K562 (cell line): ENCODE data around the gene RXRB. TPM values are rescaled to one million over a fixed set of nuclear protein-coding genes. Genes with fewer than 3 reads are reported as not detected.

Experiments
- CBX8 ChIP-seq: fragments of 200-600 bp; sonication (generic); IDR thresholded peaks from 2 replicates; pipeline ENCODE4 v1.6.1; 2012; ENCODE audit warnings: borderline replicate concordance, mixed run types, low read depth, mild to moderate bottlenecking, moderate library complexity, mixed read lengths, low read length, control low read depth, inconsistent platforms; ENCODE audit not compliant: poor library complexity, severe bottlenecking; ENCODE audit errors: extremely low read depth
- CHD1 ChIP-seq: fragments of 200-600 bp; sonication (generic); IDR thresholded peaks from one replicate; pipeline ENCODE4 v1.6.1; 2012; ENCODE audit warnings: mild to moderate bottlenecking, moderate library complexity, low read length, inconsistent platforms
- CHD4 ChIP-seq: fragments of 200-600 bp; sonication (generic); IDR thresholded peaks from 3 replicates; pipeline ENCODE4 v1.6.1; 2012; ENCODE audit warnings: low read depth, mild to moderate bottlenecking, mixed read lengths, low read length, inconsistent platforms; ENCODE audit not compliant: insufficient read depth, insufficient replicate concordance, poor library complexity, severe bottlenecking
- CSDE1 ChIP-seq, 2 experiments: fragments of 450-650 bp; IDR thresholded peaks; 2 replicates each; pipeline ENCODE4 v1.6.1; 2016; ENCODE audit warnings: mild to moderate bottlenecking in 1 of 2
- GTF2F1 ChIP-seq: IDR thresholded peaks from 2 replicates; pipeline ENCODE4 v1.6.1; 2011; ENCODE audit warnings: low read depth, low read length, improper control_type of control experiment
- JUN ChIP-seq, 2 experiments: sonication (generic) in 1 of 2; formaldehyde crosslinking in 1 of 2; IDR thresholded peaks; 2 replicates each; pipeline versions ENCODE4 v1.6.1 to v1.8.0; 2012 to 2022; ENCODE audit warnings: borderline replicate concordance in 2 of 2, mild to moderate bottlenecking in 2 of 2, improper control_type of control experiment in 1 of 2, low read depth in 1 of 2, low read length in 1 of 2, missing genetic modification reagents in 1 of 2
- MIER1 ChIP-seq: fragments of 450-650 bp; IDR thresholded peaks from 2 replicates; pipeline ENCODE4 v1.6.1; 2016; ENCODE audit warnings: antibody characterized with exemption, mild to moderate bottlenecking, low read depth
- NFRKB ChIP-seq: fragments of 450-650 bp; IDR thresholded peaks from 2 replicates; pipeline ENCODE4 v1.6.1; 2016; ENCODE audit warnings: low read depth
- NFXL1 ChIP-seq: fragments of 450-650 bp; formaldehyde crosslinking; IDR thresholded peaks from 2 replicates; pipeline ENCODE4 v1.4.0; 2021; ENCODE audit warnings: mild to moderate bottlenecking
- RBBP5 ChIP-seq: fragments of 200-600 bp; sonication (generic); IDR thresholded peaks from 2 replicates; pipeline ENCODE4 v1.6.1; 2012; ENCODE audit warnings: borderline replicate concordance, mild to moderate bottlenecking, low read length, control low read depth, inconsistent platforms; ENCODE audit not compliant: insufficient read depth, poor library complexity, severe bottlenecking
- TOE1 ChIP-seq, 2 experiments: fragments of 450-650 bp in 1 of 2; sonication (generic) in 1 of 2; formaldehyde crosslinking in 1 of 2; IDR thresholded peaks; 2 replicates each; pipeline versions ENCODE4 v1.7.1 to v1.8.0; 2016 to 2022; ENCODE audit warnings: borderline replicate concordance in 2 of 2, mild to moderate bottlenecking in 2 of 2, antibody characterized with exemption in 1 of 2, inconsistent platforms in 1 of 2, low read depth in 1 of 2, missing genetic modification reagents in 1 of 2, moderate library complexity in 1 of 2
- XRCC3 ChIP-seq: fragments of 450-650 bp; IDR thresholded peaks from 2 replicates; pipeline ENCODE4 v1.6.1; 2017; ENCODE audit warnings: mild to moderate bottlenecking, moderate library complexity
- ZNF197 ChIP-seq: fragments of 200-800 bp; sonication (Bioruptor generic); IDR thresholded peaks from 2 replicates; pipeline ENCODE4 v1.6.1; 2016; ENCODE audit warnings: low read depth, missing genetic modification characterization, missing compliant biosample characterization
- ZNF253 ChIP-seq: fragments of 250-450 bp; sonication (Bioruptor Pico); conservative IDR thresholded peaks from 2 replicates; pipeline ENCODE4 v1.6.1; 2021; ENCODE audit warnings: mild to moderate bottlenecking
- ZNF311 ChIP-seq: fragments of 250-450 bp; sonication (Bioruptor Pico); IDR thresholded peaks from 2 replicates; pipeline ENCODE4 v1.4.0; 2020; ENCODE audit warnings: mild to moderate bottlenecking, moderate library complexity
- ZNF644 ChIP-seq: fragments of 200-800 bp; sonication (Bioruptor generic); IDR thresholded peaks from 2 replicates; pipeline ENCODE4 v1.6.1; 2016; ENCODE audit warnings: low read depth, missing genetic modification characterization, missing compliant biosample characterization
- polyA plus RNA-seq, 8 experiments: library from polyadenylated mRNA; depleted of rRNA in 4 of 8; stranded (reverse) in 5 of 8; unstranded in 3 of 8; fragments of >200 nt; fragmentation: Nextera tagmentation in 2 of 8; fragmentation: Illumina TruSeq in 1 of 8; extraction: Ambion mirVana in 2 of 8; extraction: Trizol in 1 of 8; gene quantifications; 2 replicates each; pipeline versions ENCODE4 v1.2.1 to v1.2.3, GENCODE V29; 2011 to 2014; ENCODE audit warnings: inconsistent platforms in 1 of 8, missing spikeins in 1 of 8
- total RNA-seq, 7 experiments: library from RNA; depleted of rRNA in 6 of 7; stranded (reverse); fragments of >200 nt in 6 of 7; fragmentation: Illumina TruSeq in 2 of 7; extraction: Trizol in 2 of 7; gene quantifications; 2 replicates each; pipeline versions ENCODE4 v1.2.1 to v1.2.3, GENCODE V29; 2011 to 2021; ENCODE audit warnings: low replicate concordance in 1 of 7
- TF ChIP-seq, protein P1 (sequence below): fragments of 250-450 bp; sonication (Bioruptor Pico); IDR thresholded peaks from 2 replicates; pipeline ENCODE4 v1.8.0; 2021; ENCODE audit warnings: mild to moderate bottlenecking, moderate library complexity
- TF ChIP-seq, protein P2 (sequence below), 2 experiments: fragments of 250-450 bp in 1 of 2; fragments of 450-650 bp in 1 of 2; sonication (Bioruptor Pico) in 1 of 2; IDR thresholded peaks; 2 replicates each; pipeline versions ENCODE4 v1.6.1 to v1.8.0; 2016 to 2021; ENCODE audit warnings: mild to moderate bottlenecking in 2 of 2, moderate library complexity in 2 of 2, missing compliant biosample characterization in 1 of 2, missing genetic modification characterization in 1 of 2
- TF ChIP-seq, protein P3 (sequence below), 2 experiments: fragments of 200-800 bp in 1 of 2; sonication (Bioruptor generic) in 1 of 2; sonication (generic) in 1 of 2; formaldehyde crosslinking in 1 of 2; IDR thresholded peaks in 1 of 2; conservative IDR thresholded peaks in 1 of 2; 2 replicates each; pipeline versions ENCODE4 v1.5.0 to v1.6.1; 2016 to 2020; ENCODE audit warnings: missing compliant biosample characterization in 1 of 2, missing genetic modification characterization in 1 of 2, missing genetic modification reagents in 1 of 2

RXRB gene
- total and polyA plus RNA-seq, 9 of the 15 experiments (the other 6 are each of a cell fraction or from before 2014, with no cell fraction given), result 0.76 to 35.5 (median 18.4) TPM

- TF ChIP-seq, protein P1, sequence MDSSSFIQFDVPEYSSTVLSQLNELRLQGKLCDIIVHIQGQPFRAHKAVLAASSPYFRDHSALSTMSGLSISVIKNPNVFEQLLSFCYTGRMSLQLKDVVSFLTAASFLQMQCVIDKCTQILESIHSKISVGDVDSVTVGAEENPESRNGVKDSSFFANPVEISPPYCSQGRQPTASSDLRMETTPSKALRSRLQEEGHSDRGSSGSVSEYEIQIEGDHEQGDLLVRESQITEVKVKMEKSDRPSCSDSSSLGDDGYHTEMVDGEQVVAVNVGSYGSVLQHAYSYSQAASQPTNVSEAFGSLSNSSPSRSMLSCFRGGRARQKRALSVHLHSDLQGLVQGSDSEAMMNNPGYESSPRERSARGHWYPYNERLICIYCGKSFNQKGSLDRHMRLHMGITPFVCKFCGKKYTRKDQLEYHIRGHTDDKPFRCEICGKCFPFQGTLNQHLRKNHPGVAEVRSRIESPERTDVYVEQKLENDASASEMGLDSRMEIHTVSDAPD, result no peak
- 0 out of 2 replicates have a peak, but pooled peaks have one; percentile 24 for TF ChIP-seq ZNF197 (CRISPR knock-in tag)
- TF ChIP-seq MIER1, result no peak
- no peak for TF ChIP-seq JUN (IDR thresholded peaks at IDR 0.05; ENCODE audit: borderline replicate concordance, low read depth, low read length)
- no peak for TF ChIP-seq JUN (CRISPR knock-in tag; IDR thresholded peaks at IDR 0.05; ENCODE audit: borderline replicate concordance)
- TF ChIP-seq XRCC3, result no peak
- TF ChIP-seq CSDE1 (IDR thresholded peaks at IDR 0.05), result peak in 1 of 2 experiments; percentile 82; a peak in 2 of 4 replicates
- no peak for TF ChIP-seq CHD4
- peak; percentile 95 for TF ChIP-seq CHD1
- TF ChIP-seq, protein P2, sequence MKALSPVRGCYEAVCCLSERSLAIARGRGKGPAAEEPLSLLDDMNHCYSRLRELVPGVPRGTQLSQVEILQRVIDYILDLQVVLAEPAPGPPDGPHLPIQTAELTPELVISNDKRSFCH (CRISPR knock-in tag; IDR thresholded peaks at IDR 0.05), result no peak
- TF ChIP-seq, protein P2 (tag; IDR thresholded peaks at IDR 0.05), result no peak; the same call in none of the 2 replicates
- TF ChIP-seq, protein P3, sequence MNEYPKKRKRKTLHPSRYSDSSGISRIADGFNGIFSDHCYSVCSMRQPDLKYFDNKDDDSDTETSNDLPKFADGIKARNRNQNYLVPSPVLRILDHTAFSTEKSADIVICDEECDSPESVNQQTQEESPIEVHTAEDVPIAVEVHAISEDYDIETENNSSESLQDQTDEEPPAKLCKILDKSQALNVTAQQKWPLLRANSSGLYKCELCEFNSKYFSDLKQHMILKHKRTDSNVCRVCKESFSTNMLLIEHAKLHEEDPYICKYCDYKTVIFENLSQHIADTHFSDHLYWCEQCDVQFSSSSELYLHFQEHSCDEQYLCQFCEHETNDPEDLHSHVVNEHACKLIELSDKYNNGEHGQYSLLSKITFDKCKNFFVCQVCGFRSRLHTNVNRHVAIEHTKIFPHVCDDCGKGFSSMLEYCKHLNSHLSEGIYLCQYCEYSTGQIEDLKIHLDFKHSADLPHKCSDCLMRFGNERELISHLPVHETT (CRISPR knock-in tag; conservative IDR thresholded peaks at IDR 0.05 in 1 of 2, IDR thresholded peaks at IDR 0.05 in 1 of 2), result peak in 1 of 2 experiments; percentile 100; a peak in 2 of 4 replicates
- no peak for TF ChIP-seq CBX8
- no peak for TF ChIP-seq ZNF253 (CRISPR knock-in tag)
- TF ChIP-seq NFRKB, result peak; percentile 98
- peak; percentile 75 for TF ChIP-seq ZNF644 (tag)
- TF ChIP-seq GTF2F1, result no peak
- TF ChIP-seq NFXL1, result 0 out of 2 replicates have a peak, but pooled peaks have one; percentile 62
- TF ChIP-seq TOE1 (IDR thresholded peaks at IDR 0.05; ENCODE audit: borderline replicate concordance), result peak; percentile 91
- TF ChIP-seq TOE1 (CRISPR knock-in tag; IDR thresholded peaks at IDR 0.05; ENCODE audit: borderline replicate concordance, low read depth), result no peak; the same call in 1 of the 2 replicates
- TF ChIP-seq RBBP5, result peak; percentile 82
- TF ChIP-seq ZNF311 (CRISPR knock-in tag), result no peak
Measured at GRCh38 chr6:33200219-33201146, at the start of gene RXRB, which contains the start of gene SLC39A7 (continued).
